Liver (tissue), 9 donors: Measurements from ENCODE around the gene ZCCHC17. TPM values are rescaled to one million over a fixed set of nuclear protein-coding genes. Genes with fewer than 3 reads are reported as not detected.

Experiments
- DNase-seq: peaks from one replicate; pipeline ENCODE4 v3.0.0-alpha.2; 2017; ENCODE audit warnings: low spot score
- H3K27ac ChIP-seq, 2 donors: one replicate each; pipeline ENCODE4 v1.7.0; 2013; ENCODE audit warnings: inconsistent platforms in 2 of 2, low read length in 2 of 2, control low read depth in 1 of 2, low read depth in 1 of 2, mild to moderate bottlenecking in 1 of 2
- H3K27me3 ChIP-seq, 4 donors: one replicate each; pipeline versions ENCODE4 v1.6.1 to v1.7.0; 2013; ENCODE audit warnings: low read length in 3 of 4, inconsistent platforms in 1 of 4, mild to moderate bottlenecking in 1 of 4, moderate library complexity in 1 of 4; ENCODE audit not compliant: control insufficient read depth in 4 of 4, insufficient read depth in 4 of 4
- H3K36me3 ChIP-seq, 4 donors: one replicate each; pipeline versions ENCODE4 v1.6.1 to v1.7.0; 2013; ENCODE audit warnings: low read length in 3 of 4, mild to moderate bottlenecking in 3 of 4, low read depth in 1 of 4, moderate library complexity in 1 of 4; ENCODE audit not compliant: control insufficient read depth in 4 of 4, insufficient read depth in 3 of 4
- H3K4me1 ChIP-seq, 4 donors: one replicate each; pipeline versions ENCODE4 v1.6.1 to v1.7.0; 2013; ENCODE audit warnings: low read length in 3 of 4, mild to moderate bottlenecking in 3 of 4, moderate library complexity in 1 of 4; ENCODE audit not compliant: control insufficient read depth in 4 of 4, insufficient read depth in 4 of 4
- H3K4me3 ChIP-seq, 3 donors: one replicate each; pipeline versions ENCODE4 v1.6.1 to v1.7.0; 2013; ENCODE audit warnings: low read length in 3 of 3, control low read depth in 1 of 3, low read depth in 1 of 3, mild to moderate bottlenecking in 1 of 3
- H3K9ac ChIP-seq, 2 donors: one replicate each; pipeline ENCODE4 v1.7.0; 2013; ENCODE audit warnings: low read length in 2 of 2, mild to moderate bottlenecking in 2 of 2, moderate library complexity in 2 of 2, control low read depth in 1 of 2, low read depth in 1 of 2
- H3K9me3 ChIP-seq, 4 donors: one replicate each; pipeline versions ENCODE4 v1.6.1 to v1.7.0; 2013; ENCODE audit warnings: low read length in 3 of 4; ENCODE audit not compliant: control insufficient read depth in 4 of 4
- ATF3 ChIP-seq: IDR thresholded peaks from 2 replicates; pipeline ENCODE4 v1.6.1; 2016; ENCODE audit warnings: antibody characterized with exemption
- CTCF ChIP-seq: fragments of 150-350 bp; IDR thresholded peaks from 2 replicates; pipeline ENCODE4 v1.5.1; 2017; ENCODE audit warnings: improper control_type of control experiment, low read depth, low read length; ENCODE audit not compliant: missing input control
- FOXA1 ChIP-seq: IDR thresholded peaks from 2 replicates; pipeline ENCODE4 v1.6.1; 2016; ENCODE audit warnings: antibody characterized with exemption
- HNF4G ChIP-seq: IDR thresholded peaks from 2 replicates; pipeline ENCODE4 v1.6.1; 2016; ENCODE audit warnings: antibody characterized with exemption
- RAD21 ChIP-seq, 2 donors: IDR thresholded peaks; 2 replicates each; pipeline ENCODE4 v1.6.1; 2016; ENCODE audit warnings: antibody characterized with exemption in 2 of 2, mild to moderate bottlenecking in 2 of 2
- REST ChIP-seq: IDR thresholded peaks from 2 replicates; pipeline ENCODE4 v1.6.1; 2016; ENCODE audit warnings: antibody characterized with exemption, mild to moderate bottlenecking
- RXRA ChIP-seq, 2 donors: IDR thresholded peaks; 2 replicates each; pipeline ENCODE4 v1.6.1; 2017 to 2018; ENCODE audit warnings: antibody characterized with exemption in 2 of 2, mild to moderate bottlenecking in 1 of 2
- ZBTB33 ChIP-seq: IDR thresholded peaks from 2 replicates; pipeline ENCODE4 v1.6.1; 2016; ENCODE audit warnings: antibody characterized with exemption
- WGBS: extraction: QIAGEN DNeasy Blood & Tissue Kit; methylation state at CpG from one replicate; pipeline ENCODE4 v1.1.7; 2013; 5-methylcytosine and 5-hydroxymethylcytosine counted together
- polyA plus RNA-seq, 2 donors: library from polyadenylated mRNA; stranded (reverse) in 1 of 2; unstranded in 1 of 2; fragments of 200-250 nt in 1 of 2; fragments of >200 nt in 1 of 2; fragmentation: Nextera tagmentation in 1 of 2; extraction: Ambion mirVana in 1 of 2; gene quantifications; one replicate each; pipeline versions ENCODE4 v1.2.1 to v1.2.3, GENCODE V29; 2013 to 2015
- total RNA-seq, 2 donors: library from RNA; depleted of rRNA; stranded (reverse); fragments of >200 nt; gene quantifications; one replicate each; pipeline ENCODE4 v1.2.3, GENCODE V29; 2014
- donor health status: healthy.
- donor health status: healthy.
- donor health status: healthy.
- donor health status: healthy.
- donor health status: healthy.

ZCCHC17 gene
- total and polyA plus RNA-seq, 4 donors, result 7.4 to 15.1 (median 9.2) TPM

- Histone ChIP-seq H3K4me3 (no peak overlapping the region), H3K9ac (no peak overlapping the region), H3K9me3 (no peaks in the 10 kb centered on the region), H3K36me3 (no peaks in the 10 kb centered on the region), H3K27me3 (no peaks in the 10 kb centered on the region), H3K27ac (no peak overlapping the region), H3K4me1 (peaks cover 0 to 4% (median 3%) of the 10 kb centered on the region in 4 donors)
- TF ChIP-seq RAD21 (IDR thresholded peaks at IDR 0.05), result no peak
- TF ChIP-seq HNF4G, result no peak
- TF ChIP-seq REST, result no peak
- DNase-seq, result no peak
These were observed 96.6 kb downstream of the ZCCHC17 start for GRCh38 chr1:31393463-31393862.

GRCh38 chr1:31394584-31395193 is 97.9 kb downstream of the ZCCHC17 start:
- peak; percentile 89 for DNase-seq
- TF ChIP-seq RAD21 (IDR thresholded peaks at IDR 0.05) (peak; percentile 93 to 94), ATF3 (no peak), FOXA1 (no peak), RXRA (IDR thresholded peaks at IDR 0.05) (no peak), REST (peak; percentile 33), CTCF (peak; percentile 83), ZBTB33 (no peak)
- Histone ChIP-seq H3K9ac (peak overlapping the region in 1 of 2 donors; percentile 3), H3K36me3 (no peaks in the 10 kb centered on the region), H3K4me1 (peaks cover 0 to 4% (median 3%) of the 10 kb centered on the region in 4 donors), H3K27me3 (no peaks in the 10 kb centered on the region), H3K9me3 (no peaks in the 10 kb centered on the region), H3K4me3 (peak overlapping the region in 2 of 3 donors; percentile 19 to 55), H3K27ac (no peak overlapping the region)
- 2% methylated on average over 36 of the region's 36 CpGs for WGBS
